Coronary artery (tissue), 2 donors: ENCODE data around the gene MYO1H.

ENCODE experiments used
- DNase-seq: peaks from one replicate; pipeline ENCODE4 v3.0.0-alpha.2; 2017; ENCODE audit warnings: low spot score
- H3K27ac ChIP-seq, 2 donors: fragments of 200-600 bp; sonication (generic); one replicate each; pipeline ENCODE4 v1.5.1; 2016 to 2019
- H3K4me3 ChIP-seq: fragments of 200-600 bp; sonication (generic); 2 replicates; pipeline ENCODE4 v1.5.1; 2016; ENCODE audit warnings: mild to moderate bottlenecking, moderate library complexity
- TF ChIP-seq, protein P1 (sequence below): fragments of 200-600 bp; sonication (generic); IDR thresholded peaks from one replicate; pipeline ENCODE4 v1.5.1; 2019; ENCODE audit warnings: antibody characterized with exemption

MYO1H gene

DNA sequence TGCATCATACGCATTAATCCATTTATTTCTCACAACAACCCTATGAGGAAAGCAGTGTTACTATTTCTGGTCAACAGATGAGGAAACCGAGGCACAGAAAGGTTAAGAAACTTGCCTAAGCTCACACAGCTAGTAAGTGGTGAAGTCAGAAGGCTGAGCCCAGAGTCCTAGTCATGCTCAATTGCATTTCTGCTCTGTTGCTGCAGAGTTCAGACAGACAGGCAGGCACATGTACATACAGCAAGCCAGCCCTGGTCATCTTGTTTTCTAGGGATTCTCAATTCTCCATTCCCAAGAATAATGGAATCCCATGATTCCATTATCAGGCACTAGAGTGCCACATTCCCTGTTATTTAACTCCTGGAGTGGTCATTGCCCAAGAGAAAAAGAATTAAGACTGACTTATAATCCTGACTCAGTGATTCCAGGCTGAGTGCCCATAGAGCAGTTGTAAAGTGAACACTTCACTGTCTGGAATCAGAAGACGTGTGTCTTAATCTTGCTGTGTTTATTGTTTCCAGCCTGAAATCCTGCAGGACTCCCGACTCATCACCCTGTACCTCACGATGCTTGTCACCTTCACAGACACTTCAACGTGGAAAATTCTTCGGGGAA lies 140.5 kb downstream of the MYO1H start:
- H3K4me3 ChIP-seq = no peak overlapping the region
- no peak overlapping the region for H3K27ac ChIP-seq
- no peak for DNase-seq
- TF ChIP-seq, protein P1, sequence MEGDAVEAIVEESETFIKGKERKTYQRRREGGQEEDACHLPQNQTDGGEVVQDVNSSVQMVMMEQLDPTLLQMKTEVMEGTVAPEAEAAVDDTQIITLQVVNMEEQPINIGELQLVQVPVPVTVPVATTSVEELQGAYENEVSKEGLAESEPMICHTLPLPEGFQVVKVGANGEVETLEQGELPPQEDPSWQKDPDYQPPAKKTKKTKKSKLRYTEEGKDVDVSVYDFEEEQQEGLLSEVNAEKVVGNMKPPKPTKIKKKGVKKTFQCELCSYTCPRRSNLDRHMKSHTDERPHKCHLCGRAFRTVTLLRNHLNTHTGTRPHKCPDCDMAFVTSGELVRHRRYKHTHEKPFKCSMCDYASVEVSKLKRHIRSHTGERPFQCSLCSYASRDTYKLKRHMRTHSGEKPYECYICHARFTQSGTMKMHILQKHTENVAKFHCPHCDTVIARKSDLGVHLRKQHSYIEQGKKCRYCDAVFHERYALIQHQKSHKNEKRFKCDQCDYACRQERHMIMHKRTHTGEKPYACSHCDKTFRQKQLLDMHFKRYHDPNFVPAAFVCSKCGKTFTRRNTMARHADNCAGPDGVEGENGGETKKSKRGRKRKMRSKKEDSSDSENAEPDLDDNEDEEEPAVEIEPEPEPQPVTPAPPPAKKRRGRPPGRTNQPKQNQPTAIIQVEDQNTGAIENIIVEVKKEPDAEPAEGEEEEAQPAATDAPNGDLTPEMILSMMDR = no peak

DNA sequence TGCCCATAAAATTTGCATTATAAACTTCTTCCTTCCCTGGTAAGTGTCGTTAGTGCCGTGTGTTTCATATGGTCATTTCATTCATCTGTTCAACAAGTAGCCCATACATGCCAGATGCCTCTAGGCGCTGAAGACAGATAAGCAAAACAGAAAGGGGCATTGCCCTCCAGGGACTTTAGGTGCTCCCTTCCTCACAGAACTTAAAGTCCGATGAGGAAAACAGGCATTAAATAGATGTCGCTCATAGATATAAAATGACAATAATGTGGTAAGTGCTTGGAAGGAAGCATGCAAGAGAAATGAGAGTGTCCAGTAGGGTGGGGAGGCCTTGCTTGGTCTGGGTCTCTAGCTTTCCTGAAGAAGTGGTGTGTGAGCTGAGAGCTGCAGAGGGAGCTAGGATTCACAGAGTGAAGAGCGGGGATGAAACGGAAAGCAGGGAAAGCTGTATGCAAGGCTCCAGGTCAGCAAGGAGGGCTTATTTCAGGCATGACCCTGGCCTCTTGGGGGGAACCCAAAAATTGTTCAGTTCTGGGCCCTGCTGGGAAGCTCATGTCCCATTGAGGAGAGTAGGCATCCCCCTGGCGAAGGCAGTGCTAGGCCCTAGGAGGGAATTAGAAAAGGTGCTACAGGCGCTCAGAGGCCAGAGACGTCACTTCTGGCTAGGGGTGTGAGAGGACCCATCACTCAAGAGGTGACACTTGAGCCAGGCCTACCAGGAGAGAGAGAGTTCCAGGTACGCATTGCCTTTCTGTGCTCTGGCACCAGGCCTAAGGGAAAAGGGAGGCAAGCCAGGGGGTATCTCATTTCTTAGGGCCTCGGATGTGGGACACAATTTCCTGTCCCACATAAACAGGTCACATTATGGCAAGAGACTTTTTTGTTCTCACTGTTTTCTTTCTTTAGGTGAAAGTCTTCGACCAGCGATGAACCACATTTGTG lies 141.6 kb downstream of the MYO1H start:
- no peak for DNase-seq
- no peak overlapping the region for H3K4me3 ChIP-seq
- TF ChIP-seq, protein P1 = no peak
- H3K27ac ChIP-seq = no peak overlapping the region

DNA sequence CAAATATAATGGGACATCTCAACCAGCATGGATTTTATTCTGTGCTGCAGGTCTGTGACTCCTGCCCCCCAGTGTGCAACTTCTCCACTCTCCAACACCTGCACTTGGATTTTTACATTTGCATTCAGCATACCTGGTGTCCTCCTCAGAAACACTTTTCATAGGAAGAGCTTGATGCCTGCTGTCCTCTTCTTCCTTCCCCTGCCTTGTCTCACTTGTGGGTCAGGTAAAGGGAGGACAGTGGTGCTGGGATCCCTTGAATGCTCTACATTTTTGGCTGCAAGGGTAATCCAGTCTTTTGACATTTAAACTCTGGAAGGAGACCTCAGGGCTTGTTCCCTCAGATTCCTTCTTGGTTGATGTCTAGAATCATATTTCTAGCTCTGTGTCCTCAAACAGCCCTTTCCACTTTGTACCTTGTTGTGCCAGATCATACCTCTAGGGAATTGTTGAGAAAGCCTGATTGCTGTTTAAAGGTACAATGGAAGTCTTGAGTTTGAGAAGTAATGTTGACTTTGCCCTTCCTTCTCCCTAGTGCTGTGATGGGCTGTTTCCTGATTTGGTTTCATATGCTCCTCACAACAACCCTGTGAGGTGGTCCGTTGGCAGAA lies 142.4 kb downstream of the MYO1H start:
- Histone ChIP-seq H3K27ac (no peak overlapping the region), H3K4me3 (no peak overlapping the region)
- TF ChIP-seq, protein P1 = no peak
- DNase-seq = no peak

DNA sequence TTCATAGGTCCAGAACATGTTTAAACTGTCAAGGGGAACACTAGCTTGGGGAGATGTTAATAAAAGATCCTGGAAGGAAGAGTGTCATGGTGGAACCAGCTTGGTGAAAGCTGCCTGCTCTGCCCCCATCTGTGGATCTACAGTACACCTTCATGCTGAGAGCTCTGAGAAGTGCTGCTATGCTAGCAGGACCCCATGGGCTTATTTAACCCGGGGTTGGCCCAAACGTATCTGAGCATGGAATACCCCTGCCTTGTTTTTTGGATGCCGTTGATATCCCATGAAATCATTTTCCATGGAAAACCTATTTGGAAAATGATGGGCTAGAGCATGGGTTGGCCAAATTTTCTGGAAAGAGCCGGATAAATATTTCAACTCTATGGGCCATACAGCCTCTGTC lies 144.0 kb downstream of the MYO1H start:
- H3K27ac ChIP-seq = no peak overlapping the region
- TF ChIP-seq, protein P1 = no peak
- no peak overlapping the region for H3K4me3 ChIP-seq
- no peak for DNase-seq

DNA sequence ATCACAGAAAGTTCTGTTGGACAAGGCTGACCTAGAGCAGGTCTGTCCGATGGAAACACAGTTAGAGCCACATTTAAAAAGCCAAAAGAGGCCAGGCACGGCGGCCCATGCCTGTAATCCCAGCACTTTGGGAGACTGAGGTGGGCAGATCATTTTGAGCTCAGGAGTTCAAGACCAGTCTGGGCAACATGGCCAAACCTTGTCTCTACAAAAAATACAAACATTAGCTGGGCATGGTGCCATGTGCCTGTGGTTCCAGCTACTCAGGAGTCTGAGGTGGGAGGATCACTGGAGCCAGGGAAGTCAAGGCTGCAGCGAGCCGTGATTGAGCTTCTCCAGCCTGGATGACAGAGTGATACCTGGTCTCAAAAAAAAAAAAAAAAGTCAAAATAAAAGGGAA lies 144.7 kb downstream of the MYO1H start:
- no peak overlapping the region for H3K4me3 ChIP-seq
- TF ChIP-seq, protein P1 = no peak
- no peak overlapping the region for H3K27ac ChIP-seq
- no peak for DNase-seq

DNA sequence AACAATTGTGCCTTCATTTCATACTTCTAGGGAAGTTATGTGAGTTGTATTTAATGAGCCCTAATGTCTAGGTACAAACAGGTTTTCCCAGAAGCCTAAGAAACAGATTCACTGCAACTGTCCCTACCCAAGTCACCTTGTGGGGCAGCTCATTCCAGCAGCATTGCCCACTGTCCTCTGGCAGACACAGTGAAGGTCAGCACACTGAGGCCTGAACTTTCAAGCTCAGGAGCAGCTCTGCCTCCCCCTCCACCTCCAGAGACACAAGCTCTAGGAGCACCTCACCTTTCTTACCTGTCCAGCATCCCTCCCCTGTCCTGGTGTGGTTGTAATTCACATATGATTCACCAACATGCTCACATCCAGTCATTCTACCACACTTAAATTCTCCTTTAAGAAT lies 145.4 kb downstream of the MYO1H start:
- TF ChIP-seq, protein P1 = no peak
- DNase-seq = no peak
- no peak overlapping the region for H3K27ac ChIP-seq
- no peak overlapping the region for H3K4me3 ChIP-seq
